ENCODE results near the gene KDM4C. TPM values are rescaled to one million over a fixed set of nuclear protein-coding genes. Genes with fewer than 3 reads are reported as not detected.
A peak's percentile ranks its signal among the peaks of the same experiment; 100 is the strongest.

KDM4C gene
- total and polyA plus RNA-seq, 2 of the 8 experiments (the other 6 are each of a cell fraction or from before 2014, with no cell fraction given): 13.0 to 26.1 TPM

GRCh38 chr9:6777213-6777902, 19.6 kb downstream of the KDM4C start:
- H2AK5ac ChIP-seq (ENCODE audit: low read depth, low read length): no peak overlapping the region
- H3K4ac ChIP-seq (replicated peaks; ENCODE audit: insufficient read length, low read depth, low read length): no peak overlapping the region
- peak overlapping the region; percentile 94; the same call in 1 of the 2 replicates for H2BK5ac ChIP-seq (ENCODE audit: low read depth, low read length)
- H3K23me2 ChIP-seq (ENCODE audit: low read depth, low read length): no peaks in the 10 kb centered on the region
- H4K20me1 ChIP-seq (replicated peaks in 1 of 2; ENCODE audit: control insufficient read depth in 1 of 2, insufficient read depth in 2 of 2, low read length in 2 of 2): no peaks in the 10 kb centered on the region
- no peak overlapping the region for H4K8ac ChIP-seq (ENCODE audit: extremely low read depth, insufficient read depth, low read length)
- peak overlapping the region; percentile 40; the same call in 1 of the 2 replicates for H3K18ac ChIP-seq (ENCODE audit: extremely low read depth, low read length)
- H3K4me3 ChIP-seq (ENCODE audit: extremely low read depth in 1 of 4, insufficient read depth in 2 of 4, low read depth in 3 of 4, low read length in 4 of 4): peak overlapping the region in 1 of 4 experiments; percentile 38; a peak in 3 of 8 replicates
- H3K79me2 ChIP-seq (ENCODE audit: control insufficient read depth in 1 of 2, insufficient read depth in 2 of 2, low read length in 2 of 2): peaks cover 3 to 73% of the 10 kb centered on the region in 2 experiments; a peak in 3 of 4 replicates
- FAIRE-seq (peak; percentile 79), DNase-seq (ENCODE audit: low read depth in 1 of 2, low spot score in 2 of 2) (peak in 1 of 2 experiments; percentile 69)
- peak overlapping the region; percentile 57 for H4K5ac ChIP-seq (ENCODE audit: insufficient read length, low read depth, low read length)
- H3K4me1 ChIP-seq (replicated peaks in 1 of 4; ENCODE audit: control insufficient read depth in 3 of 4, insufficient read depth in 4 of 4, low read length in 3 of 4): peaks cover 2 to 30% (median 14%) of the 10 kb centered on the region in 4 experiments; a peak in 5 of 7 replicates
- WGBS, 2 experiments (ENCODE audit: extremely low coverage in 1 of 2, insufficient coverage in 1 of 2, insufficient read length in 1 of 2, insufficient replicate concordance in 2 of 2, low coverage in 1 of 2, low lambda C conversion rate in 2 of 2, missing lambda C conversion rate in 1 of 2): 16% methylated on average over 6 of the region's 6 CpGs; no CpG with 5 or more reads in 1 of the 2 experiments
- H3K4me2 ChIP-seq (ENCODE audit: insufficient read depth in 1 of 2, low read depth in 2 of 2, low read length in 2 of 2): peak overlapping the region; percentile 54 to 81
- ChIA-PET POLR2A (ENCODE audit: partially characterized antibody) (interaction anchor here (0.8 to 1.3 kb wide), 6 partner anchors 11 to 74 kb away, joined by 3 to 4 read pairs (median 3); partner anchors contain the start of gene KDM4C), CTCF (ENCODE audit: partially characterized antibody) (interaction anchor here (1.0 kb wide), 1 partner anchor 282 kb away, joined by 4 read pairs; no protein-coding TSS in a partner anchor)
- no peaks in the 10 kb centered on the region for H3K36me3 ChIP-seq (ENCODE audit: control insufficient read depth in 2 of 4, insufficient read depth in 4 of 4, low read length in 3 of 4)
- H3K23ac ChIP-seq (ENCODE audit: insufficient read length): no peak overlapping the region
- peak overlapping the region in 1 of 4 experiments; percentile 32; a peak in 2 of 7 replicates for H3K9ac ChIP-seq (replicated peaks in 1 of 4; ENCODE audit: extremely low read depth in 1 of 4, low read depth in 3 of 4, low read length in 3 of 4)
- no peak overlapping the region for H2BK12ac ChIP-seq (ENCODE audit: low read depth, low read length)
- no peak overlapping the region for H2AFZ ChIP-seq (ENCODE audit: low read length)
- no peak overlapping the region for H3K14ac ChIP-seq (ENCODE audit: insufficient read length)
- H3K79me1 ChIP-seq (ENCODE audit: low read depth, low read length): peaks cover 4% of the 10 kb centered on the region; the same call in 1 of the 2 replicates
- no peak overlapping the region for H2BK15ac ChIP-seq (ENCODE audit: low read length)
- peak overlapping the region; percentile 62 for H4K91ac ChIP-seq (replicated peaks; ENCODE audit: insufficient read length, low read length)
- H3K9me3 ChIP-seq (ENCODE audit: insufficient read depth in 2 of 2, low read depth in 1 of 2, low read length in 1 of 2): no peaks in the 10 kb centered on the region
- H3K27ac ChIP-seq (ENCODE audit: low read depth, low read length): peak overlapping the region; percentile 36; the same call in 1 of the 2 replicates
- no peak overlapping the region for H2BK20ac ChIP-seq (ENCODE audit: low read length)
- no peaks in the 10 kb centered on the region for H3K27me3 ChIP-seq (replicated peaks in 1 of 4; ENCODE audit: control insufficient read depth in 3 of 4, extremely low read depth in 1 of 4, insufficient read depth in 3 of 4, low read length in 3 of 4)
- H3K56ac ChIP-seq (replicated peaks; ENCODE audit: insufficient read length, low read depth, low read length): peak overlapping the region; percentile 24
- peak overlapping the region; percentile 77 for H2BK120ac ChIP-seq (replicated peaks; ENCODE audit: low read depth, low read length)
- no peak for TF ChIP-seq HDAC2 (IDR thresholded peaks at IDR 0.05; ENCODE audit: borderline replicate concordance in 1 of 2, low read depth in 2 of 2, low read length in 2 of 2)
- peak; percentile 54 for TF ChIP-seq ASH2L (IDR thresholded peaks at IDR 0.05; ENCODE audit: low read length)
- TF ChIP-seq CBX5 (IDR thresholded peaks at IDR 0.05; ENCODE audit: low read depth, low read length): no peak
- TF ChIP-seq POU5F1 (IDR thresholded peaks at IDR 0.05; ENCODE audit: low read depth, low read length): 0 out of 2 replicates have a peak, but pooled peaks have one; percentile 48
- TF ChIP-seq USF2 (IDR thresholded peaks at IDR 0.05; ENCODE audit: low read length): no peak
- 0 out of 2 replicates have a peak, but pooled peaks have one; percentile 56 for TF ChIP-seq SP1 (IDR thresholded peaks at IDR 0.05; ENCODE audit: low read depth, low read length)
- 0 out of 2 replicates have a peak, but pooled peaks have one; percentile 34 for TF ChIP-seq YY1 (IDR thresholded peaks at IDR 0.05; ENCODE audit: low read depth, low read length)
- TF ChIP-seq EGR1 (IDR thresholded peaks at IDR 0.05; ENCODE audit: borderline replicate concordance, low read depth, low read length): 0 out of 2 replicates have a peak, but pooled peaks have one; percentile 12
- peak; percentile 94 for TF ChIP-seq NANOG (IDR thresholded peaks at IDR 0.05; ENCODE audit: insufficient read depth, low read depth, low read length, poor library complexity, severe bottlenecking)

All from H1 (cell line).